Thyroid gland (tissue), 4 donors: ENCODE data around the gene SLC4A8.

Source experiments
- POLR2A ChIP-seq, 2 donors: fragments of 450-650 bp; IDR thresholded peaks; one replicate each; pipeline ENCODE4 v1.6.1; 2017; ENCODE audit warnings: antibody characterized with exemption in 2 of 2, mild to moderate bottlenecking in 2 of 2, moderate library complexity in 1 of 2
- TF ChIP-seq, protein P1 (sequence below), 6 experiments: fragments of 200-600 bp in 3 of 6; fragments of 450-650 bp in 3 of 6; sonication (generic) in 3 of 6; IDR thresholded peaks; one replicate each; pipeline ENCODE4 v1.5.1; 2016 to 2019; ENCODE audit warnings: antibody characterized with exemption in 6 of 6, mild to moderate bottlenecking in 2 of 6, inconsistent platforms in 1 of 6, moderate library complexity in 1 of 6

DNA sequence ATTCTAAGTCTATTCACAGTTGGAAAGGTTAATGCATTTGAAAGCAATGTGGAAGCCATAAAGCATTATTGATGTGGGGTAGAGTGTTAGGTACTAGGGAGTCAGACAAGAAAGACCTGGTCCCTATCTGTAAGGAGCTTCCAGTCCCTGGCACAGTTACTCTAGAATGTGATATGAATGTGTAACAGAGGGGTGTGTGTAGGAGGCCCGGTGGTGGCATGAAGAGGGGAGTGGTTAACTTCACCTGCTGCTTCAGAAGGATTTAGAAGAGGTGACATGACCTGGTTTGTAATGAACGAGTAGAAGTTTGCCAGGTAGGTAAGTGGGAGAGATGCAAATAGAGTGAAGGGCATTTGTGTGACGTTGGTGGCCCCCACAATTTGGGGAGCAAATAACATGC is 18.3 kb upstream of the SLC4A8 start:
- TF ChIP-seq, protein P1, sequence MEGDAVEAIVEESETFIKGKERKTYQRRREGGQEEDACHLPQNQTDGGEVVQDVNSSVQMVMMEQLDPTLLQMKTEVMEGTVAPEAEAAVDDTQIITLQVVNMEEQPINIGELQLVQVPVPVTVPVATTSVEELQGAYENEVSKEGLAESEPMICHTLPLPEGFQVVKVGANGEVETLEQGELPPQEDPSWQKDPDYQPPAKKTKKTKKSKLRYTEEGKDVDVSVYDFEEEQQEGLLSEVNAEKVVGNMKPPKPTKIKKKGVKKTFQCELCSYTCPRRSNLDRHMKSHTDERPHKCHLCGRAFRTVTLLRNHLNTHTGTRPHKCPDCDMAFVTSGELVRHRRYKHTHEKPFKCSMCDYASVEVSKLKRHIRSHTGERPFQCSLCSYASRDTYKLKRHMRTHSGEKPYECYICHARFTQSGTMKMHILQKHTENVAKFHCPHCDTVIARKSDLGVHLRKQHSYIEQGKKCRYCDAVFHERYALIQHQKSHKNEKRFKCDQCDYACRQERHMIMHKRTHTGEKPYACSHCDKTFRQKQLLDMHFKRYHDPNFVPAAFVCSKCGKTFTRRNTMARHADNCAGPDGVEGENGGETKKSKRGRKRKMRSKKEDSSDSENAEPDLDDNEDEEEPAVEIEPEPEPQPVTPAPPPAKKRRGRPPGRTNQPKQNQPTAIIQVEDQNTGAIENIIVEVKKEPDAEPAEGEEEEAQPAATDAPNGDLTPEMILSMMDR (IDR thresholded peaks at IDR 0.05) = no peak
- TF ChIP-seq POLR2A (IDR thresholded peaks at IDR 0.05) = no peak
